ENCODE measurements around the gene F2RL2.

Gene F2RL2

DNA sequence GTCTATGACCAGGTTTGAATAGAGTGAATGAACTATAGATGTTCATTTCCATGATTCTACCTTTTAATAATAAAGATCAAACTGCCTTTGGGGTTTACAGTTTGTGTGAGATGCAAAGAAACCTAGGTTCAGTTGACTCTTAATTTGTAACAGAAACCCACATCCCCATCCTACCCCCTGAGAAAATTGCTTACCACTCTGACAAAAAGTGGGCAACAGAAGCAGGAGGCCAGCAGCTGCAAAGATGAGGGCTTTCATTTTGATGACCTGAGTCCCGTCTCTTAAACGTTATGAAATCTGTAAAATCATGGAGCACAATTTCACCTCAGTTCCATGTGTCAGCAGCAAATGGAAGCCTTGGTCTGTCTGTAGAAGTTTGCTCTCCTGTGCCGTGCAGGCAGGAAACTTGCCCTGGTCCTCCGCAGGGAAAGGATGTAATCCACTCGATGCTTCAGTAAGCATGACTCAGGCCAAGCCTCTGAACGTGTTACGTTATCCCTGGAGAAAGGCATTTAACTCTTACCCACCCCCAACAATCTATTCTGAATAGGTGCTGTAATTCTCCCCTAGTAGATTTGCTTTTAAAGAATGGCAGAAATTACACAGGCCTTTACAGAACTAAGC, at the start of gene F2RL2:
TSS of gene F2RL2 (minus strand) at position 431 of the 624 bp plus-strand sequence. CDS start at position 258, 173 bp downstream.
- TF ChIP-seq, protein P1, sequence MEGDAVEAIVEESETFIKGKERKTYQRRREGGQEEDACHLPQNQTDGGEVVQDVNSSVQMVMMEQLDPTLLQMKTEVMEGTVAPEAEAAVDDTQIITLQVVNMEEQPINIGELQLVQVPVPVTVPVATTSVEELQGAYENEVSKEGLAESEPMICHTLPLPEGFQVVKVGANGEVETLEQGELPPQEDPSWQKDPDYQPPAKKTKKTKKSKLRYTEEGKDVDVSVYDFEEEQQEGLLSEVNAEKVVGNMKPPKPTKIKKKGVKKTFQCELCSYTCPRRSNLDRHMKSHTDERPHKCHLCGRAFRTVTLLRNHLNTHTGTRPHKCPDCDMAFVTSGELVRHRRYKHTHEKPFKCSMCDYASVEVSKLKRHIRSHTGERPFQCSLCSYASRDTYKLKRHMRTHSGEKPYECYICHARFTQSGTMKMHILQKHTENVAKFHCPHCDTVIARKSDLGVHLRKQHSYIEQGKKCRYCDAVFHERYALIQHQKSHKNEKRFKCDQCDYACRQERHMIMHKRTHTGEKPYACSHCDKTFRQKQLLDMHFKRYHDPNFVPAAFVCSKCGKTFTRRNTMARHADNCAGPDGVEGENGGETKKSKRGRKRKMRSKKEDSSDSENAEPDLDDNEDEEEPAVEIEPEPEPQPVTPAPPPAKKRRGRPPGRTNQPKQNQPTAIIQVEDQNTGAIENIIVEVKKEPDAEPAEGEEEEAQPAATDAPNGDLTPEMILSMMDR (IDR thresholded peaks at IDR 0.05; ENCODE audit: insufficient read depth, missing control alignments): no peak
- FAIRE-seq (no peak), DNase-seq (ENCODE audit: insufficient read length, low spot score) (no peak)

DNA sequence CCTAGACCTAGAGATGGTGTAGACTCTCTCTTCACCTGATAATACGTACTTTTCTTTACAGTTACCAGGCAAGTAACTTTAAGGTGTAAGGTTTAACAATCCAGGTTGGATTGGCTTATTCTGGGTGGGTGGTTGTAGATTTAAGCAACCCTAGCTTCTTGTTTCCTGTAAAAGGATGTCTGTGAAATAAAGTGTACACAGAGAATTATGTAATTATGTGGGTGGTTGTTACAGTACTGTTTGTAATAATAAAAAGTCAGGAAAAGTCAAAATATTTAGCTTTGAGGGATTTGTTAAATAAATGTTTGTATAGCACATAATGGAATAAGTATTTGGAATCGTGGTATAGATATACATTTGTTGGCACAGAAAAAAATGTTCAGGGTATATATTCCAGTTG, 49.0 kb upstream of the F2RL2 start:
- DNase-seq (ENCODE audit: insufficient read length, low spot score) (no peak), FAIRE-seq (no peak)
- TF ChIP-seq, protein P1 (IDR thresholded peaks at IDR 0.05; ENCODE audit: insufficient read depth, missing control alignments): no peak

DNA sequence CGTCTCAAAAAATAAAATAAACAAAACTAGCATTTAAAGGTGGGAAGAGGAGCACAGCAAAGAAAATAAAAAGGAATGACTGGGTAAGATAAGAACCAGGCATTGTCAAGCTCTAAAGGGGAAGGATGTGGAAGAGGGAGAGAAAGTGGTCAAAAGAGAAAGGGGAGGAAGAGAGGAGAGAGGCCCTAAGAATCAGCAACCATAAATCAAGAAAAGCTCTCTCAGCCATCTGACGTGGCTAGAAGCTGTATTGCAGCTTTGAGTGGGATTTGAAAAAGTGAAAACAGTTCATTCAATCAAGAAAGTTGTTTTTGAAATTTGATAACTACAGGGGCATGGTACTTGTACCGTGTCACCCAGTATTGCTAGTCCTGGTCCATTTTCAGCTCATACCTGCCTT, 47.3 kb upstream of the F2RL2 start:
- TF ChIP-seq, protein P1 (IDR thresholded peaks at IDR 0.05; ENCODE audit: insufficient read depth, missing control alignments): no peak
- DNase-seq (ENCODE audit: insufficient read length, low spot score): no peak
- FAIRE-seq: no peak

DNA sequence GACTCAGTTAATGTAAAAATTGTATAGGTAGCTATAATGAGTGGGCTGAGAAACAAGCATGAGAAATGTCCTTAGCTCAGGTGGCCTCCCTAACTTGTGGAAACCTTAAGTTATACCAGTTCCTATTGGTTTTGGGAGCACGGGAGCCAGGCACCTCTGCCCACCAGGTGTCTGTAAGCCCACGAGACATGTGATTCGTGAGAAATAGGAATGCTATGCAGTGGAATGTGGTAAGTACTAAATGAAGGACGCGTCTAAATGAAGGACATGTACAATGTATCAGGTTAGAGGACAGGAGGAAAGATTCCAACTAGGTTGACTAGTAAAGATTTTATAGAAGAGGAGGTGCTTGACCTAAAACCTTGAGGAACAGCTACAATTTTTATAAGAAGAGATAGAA, 46.0 kb upstream of the F2RL2 start:
- TF ChIP-seq, protein P1 (IDR thresholded peaks at IDR 0.05; ENCODE audit: insufficient read depth, missing control alignments): no peak
- no peak for DNase-seq (ENCODE audit: insufficient read length, low spot score)
- FAIRE-seq: no peak

DNA sequence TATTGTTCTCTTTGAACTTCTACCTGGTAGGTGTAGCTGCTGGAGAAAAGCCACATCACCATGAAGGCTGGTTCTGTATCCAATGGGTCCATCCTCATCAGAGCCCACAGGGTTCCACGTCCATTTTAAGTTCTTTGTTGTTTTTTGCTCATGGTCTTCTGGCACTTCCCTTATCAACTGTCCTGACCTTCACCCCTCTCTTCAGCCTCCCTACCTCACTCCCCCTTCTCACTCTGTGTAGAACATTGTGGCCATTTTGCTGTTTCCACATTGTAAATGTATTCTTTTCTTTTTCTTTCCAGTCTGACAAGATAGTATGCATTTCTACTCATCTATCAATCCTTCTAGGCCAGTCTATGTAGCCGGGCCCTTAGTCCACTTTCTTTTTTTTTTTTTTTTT, 44.3 kb upstream of the F2RL2 start:
- DNase-seq (ENCODE audit: insufficient read length, low spot score) (no peak), FAIRE-seq (no peak)
- TF ChIP-seq, protein P1 (IDR thresholded peaks at IDR 0.05; ENCODE audit: insufficient read depth, missing control alignments): no peak

GRCh38 chr5:76664079-76664478, 40.9 kb upstream of the F2RL2 start:
- TF ChIP-seq, protein P1 (IDR thresholded peaks at IDR 0.05; ENCODE audit: insufficient read depth, missing control alignments): no peak
- no peak for DNase-seq (ENCODE audit: insufficient read length, low spot score)
- no peak for FAIRE-seq

- TF ChIP-seq, protein P1 (IDR thresholded peaks at IDR 0.05; ENCODE audit: insufficient read depth, missing control alignments): no peak
- DNase-seq (ENCODE audit: insufficient read length, low spot score) (no peak), FAIRE-seq (no peak)
These were observed 40.4 kb upstream of the F2RL2 start for GRCh38 chr5:76663573-76663972.

Measured in D721Med (cell line).